GM18861 (cell line): ENCODE measurements around the gene MUSTN1.

Experiments
- ATAC-seq: cut with Tn5 transposase; IDR thresholded peaks from one replicate; pipeline ENCODE4 v1.9.1; 2021; ENCODE audit not compliant: unreplicated experiment

The MUSTN1 gene

DNA sequence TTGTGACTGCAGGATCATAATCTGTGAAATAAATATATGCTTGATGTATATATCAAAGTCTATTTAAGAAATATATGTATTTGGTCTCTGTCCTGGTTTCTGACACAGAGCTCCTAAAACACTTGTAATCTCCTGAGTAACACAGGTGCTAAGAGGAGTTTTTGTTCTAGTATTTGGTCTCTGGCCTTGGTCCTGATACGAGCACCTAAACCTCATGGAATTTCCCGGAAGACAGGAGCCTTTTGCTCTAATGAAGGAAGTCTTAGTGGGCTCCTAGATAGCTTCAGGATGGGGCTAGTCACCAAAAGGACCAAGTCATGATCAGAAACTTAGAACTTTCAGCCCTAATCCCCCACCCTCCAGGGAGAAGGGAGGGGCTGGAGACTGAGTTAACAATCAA, 19.2 kb upstream of the MUSTN1 start:
- ATAC-seq, result no peak

GRCh38 chr3:52852419-52852818, 17.6 kb upstream of the MUSTN1 start:
- no peak for ATAC-seq

DNA sequence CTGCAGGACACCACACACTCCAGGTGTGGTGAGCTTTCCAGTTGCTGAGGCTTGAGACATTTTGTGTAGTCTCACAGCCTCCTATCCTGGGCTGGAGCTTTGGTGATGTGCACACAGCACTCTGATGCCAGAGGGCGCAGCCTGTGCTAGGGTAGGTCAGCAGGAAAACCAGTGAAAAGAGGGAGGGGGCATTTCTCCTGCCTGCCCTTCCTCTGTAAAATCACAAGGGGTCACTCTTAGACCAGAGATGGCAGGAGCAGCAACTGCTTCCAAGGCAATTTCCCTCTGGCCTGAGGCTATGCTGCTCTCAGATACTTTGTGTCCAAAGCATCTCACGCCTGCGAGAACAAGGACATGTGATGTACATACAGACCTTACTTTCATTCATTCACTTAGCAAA, 16.5 kb upstream of the MUSTN1 start:
- ATAC-seq, result no peak

GRCh38 chr3:52849656-52850055, 14.8 kb upstream of the MUSTN1 start:
- no peak for ATAC-seq

- no peak for ATAC-seq
These were observed 13.8 kb upstream of the MUSTN1 start for GRCh38 chr3:52848617-52849016.

DNA sequence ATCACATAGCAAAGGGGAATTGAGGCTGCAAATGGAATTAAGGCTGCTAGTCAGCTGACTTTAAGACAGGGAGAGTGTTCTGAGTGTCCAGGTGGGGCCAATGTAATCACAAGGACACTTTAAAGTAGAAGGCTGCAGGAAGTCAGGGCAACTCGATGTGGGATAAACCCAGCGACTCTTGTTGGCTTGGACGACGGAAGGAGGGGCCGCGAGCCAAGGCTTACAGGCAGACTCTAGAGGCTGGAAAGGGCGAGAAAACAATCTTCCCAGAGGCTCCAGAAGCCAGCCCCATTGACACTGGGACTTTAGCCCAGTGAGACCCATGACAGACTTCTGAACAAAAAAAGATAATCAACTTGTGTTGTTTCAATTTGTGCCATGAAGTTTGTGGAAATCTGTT, 12.9 kb upstream of the MUSTN1 start:
- no peak for ATAC-seq

DNA sequence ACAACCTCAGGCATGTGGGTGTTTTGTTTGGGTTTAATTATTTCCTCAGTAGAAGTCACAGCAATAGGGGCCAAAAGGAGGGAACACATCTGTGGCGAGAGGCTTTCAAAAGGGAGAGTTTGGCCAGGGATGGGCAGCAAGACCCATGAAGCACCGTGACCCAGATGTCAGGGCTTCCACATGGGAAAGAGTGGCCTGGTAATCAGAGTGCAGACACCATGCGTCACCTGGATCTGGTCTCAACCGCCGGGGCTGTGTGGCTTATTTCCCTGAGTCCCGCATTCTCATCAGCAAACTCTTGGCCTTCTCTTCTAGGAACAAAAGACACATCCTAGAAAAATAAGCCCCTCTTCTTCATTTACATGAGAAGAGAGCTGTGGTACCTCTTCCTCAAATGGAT, 12.4 kb upstream of the MUSTN1 start:
- ATAC-seq, result no peak

DNA sequence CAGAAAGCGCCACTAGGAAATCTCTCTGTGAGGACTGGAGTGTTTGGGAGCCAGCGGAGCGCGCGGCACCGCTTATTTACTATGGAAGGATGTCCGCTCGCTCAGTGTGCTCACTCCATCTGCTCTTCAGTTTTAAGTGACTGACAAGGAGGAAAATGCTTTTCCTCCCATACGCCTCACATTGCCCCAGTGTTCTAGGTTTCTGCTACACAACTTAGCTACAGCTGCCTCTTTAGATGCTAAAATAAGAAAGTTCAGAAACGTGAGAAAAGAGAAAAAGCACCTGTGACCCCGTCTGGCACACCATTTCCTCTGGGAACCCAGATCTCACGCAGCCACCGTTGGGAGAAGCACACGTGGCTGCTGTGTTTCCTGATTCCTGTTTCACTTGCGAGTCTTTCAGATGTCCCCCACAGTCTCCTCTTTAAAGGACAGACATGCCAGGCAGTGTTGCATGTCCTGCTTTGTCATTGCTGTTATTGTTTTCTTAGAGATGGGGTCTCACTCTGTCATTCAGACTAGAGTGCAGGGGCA, 11.7 kb upstream of the MUSTN1 start:
- no peak for ATAC-seq

DNA sequence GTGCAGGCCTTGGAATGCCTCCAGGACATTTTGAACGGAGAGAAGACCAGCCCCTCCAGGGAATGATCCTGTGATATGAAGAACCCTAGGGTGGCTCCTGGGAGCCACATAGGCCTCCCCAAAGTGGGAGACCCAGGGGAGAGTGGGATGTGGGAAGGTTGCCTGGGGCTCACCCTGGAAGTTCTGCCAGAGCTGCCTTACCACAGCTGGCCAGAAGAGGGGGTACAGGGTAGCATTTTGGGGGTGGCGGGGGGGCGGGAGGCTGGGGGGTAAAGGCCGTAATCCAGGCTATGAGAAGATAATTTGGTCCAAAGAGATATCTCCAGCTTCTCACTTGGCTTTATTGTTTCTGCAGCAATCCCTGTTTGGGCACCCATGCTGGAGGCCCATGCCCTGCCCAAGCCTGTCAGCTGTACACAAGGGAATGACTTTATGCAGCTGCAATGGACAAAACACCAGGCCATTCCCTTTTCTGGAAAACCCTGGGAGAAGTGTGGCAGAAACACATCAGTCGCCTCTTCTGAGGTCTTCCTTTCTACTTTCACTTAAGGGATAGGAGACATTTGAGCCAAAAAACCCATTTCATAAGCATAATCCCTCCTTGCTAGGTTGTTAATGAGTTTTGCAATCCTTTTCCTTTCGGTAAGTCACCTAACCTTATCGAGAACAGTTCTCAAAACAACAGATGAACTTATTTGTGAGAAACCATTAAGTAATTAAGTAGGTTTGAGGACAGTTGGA, 11.0 kb upstream of the MUSTN1 start:
- ATAC-seq, result no peak

DNA sequence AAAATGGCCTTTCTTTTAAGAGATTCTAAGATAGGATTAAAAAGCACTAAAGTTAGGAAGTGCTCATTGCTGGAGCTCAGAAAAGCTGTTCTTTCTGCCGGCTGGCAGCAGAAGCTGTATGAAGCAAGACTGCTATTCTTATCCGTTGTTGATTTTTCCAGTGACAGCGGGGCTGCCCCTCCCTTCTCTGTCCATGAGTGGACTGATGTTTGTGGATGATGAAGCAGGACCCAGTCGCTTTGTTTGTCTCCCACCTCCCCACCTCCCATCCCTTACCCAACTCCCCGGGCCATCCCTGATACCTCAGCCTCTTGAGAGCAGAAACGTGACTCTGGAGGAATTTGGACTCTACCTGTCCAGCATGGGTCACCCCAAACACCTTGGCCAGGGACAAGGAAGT, 10.3 kb upstream of the MUSTN1 start:
- ATAC-seq, result no peak

DNA sequence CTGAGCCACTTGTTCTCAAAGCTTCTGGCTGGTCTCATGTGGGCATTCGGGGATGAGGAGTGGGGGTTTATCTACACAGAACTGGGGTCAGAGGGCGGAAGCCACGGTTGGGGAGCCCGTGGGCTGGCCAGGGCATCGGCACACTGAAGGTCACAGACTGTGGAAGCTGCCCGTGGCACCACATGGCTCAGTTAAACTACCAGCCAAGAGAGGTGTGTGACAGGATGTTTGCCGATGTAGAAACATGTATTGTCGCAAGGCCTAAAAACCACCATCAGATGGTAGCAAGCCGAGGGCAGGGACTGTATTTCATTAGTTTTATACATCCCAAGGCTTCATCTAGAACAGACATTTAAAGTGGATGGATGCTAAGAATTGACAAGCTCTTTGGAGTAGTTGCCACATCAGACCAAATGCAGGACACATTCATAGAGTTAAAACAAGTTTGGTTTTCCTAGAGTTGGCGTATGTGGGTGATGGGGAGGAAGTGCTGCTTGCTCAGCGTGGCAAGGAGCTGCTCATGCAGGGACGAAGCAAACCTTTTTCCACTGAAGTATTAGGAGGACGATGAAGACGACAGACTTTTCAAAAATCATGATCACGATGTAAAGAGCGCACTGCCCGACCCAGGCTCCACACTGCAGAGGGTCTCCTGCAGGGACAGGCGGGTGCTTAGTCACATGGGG, 9.6 kb upstream of the MUSTN1 start:
- ATAC-seq, result no peak

GRCh38 chr3:52843881-52844280, 9.1 kb upstream of the MUSTN1 start:
- ATAC-seq, result no peak

DNA sequence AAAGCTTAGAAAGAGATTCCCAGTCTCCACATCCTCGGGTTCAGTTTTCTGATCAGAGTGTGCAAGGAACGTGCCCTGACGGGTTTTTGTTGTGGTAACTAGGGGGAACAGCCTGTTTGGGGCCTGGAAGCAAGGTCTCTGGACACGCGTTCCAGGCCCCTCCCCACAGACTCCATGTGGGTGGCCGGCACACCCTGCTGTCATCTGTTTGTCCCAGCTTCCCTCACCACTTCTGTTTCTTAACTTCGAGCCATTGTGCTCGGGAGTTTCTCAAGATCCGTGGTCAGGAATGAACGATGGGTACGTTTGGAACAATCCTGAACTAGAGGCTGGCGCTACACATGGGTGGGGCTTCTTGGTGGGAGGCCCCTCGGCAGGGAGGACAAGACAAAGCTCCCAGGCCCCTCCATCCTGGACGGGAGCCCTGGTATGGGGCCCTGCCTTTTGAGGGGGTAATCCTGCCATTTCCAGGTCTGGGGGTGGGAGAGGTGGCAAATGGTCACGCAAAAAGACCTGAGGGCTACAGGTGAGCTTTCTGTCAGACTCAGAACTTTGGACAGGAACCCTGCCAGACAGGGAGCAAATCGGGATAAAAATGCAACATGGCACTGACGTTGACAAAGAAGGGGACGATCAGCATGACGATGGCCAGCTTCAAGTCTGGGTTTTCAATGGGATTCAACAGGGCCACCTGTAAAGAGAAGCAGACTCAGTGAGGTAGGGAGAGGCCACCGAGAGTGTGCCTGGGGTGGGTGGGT, 8.5 kb upstream of the MUSTN1 start:
- no peak for ATAC-seq

- ATAC-seq, result no peak
These were observed 7.6 kb upstream of the MUSTN1 start for GRCh38 chr3:52842424-52842823.

GRCh38 chr3:52841981-52842340, 7.1 kb upstream of the MUSTN1 start:
- ATAC-seq, result no peak

DNA sequence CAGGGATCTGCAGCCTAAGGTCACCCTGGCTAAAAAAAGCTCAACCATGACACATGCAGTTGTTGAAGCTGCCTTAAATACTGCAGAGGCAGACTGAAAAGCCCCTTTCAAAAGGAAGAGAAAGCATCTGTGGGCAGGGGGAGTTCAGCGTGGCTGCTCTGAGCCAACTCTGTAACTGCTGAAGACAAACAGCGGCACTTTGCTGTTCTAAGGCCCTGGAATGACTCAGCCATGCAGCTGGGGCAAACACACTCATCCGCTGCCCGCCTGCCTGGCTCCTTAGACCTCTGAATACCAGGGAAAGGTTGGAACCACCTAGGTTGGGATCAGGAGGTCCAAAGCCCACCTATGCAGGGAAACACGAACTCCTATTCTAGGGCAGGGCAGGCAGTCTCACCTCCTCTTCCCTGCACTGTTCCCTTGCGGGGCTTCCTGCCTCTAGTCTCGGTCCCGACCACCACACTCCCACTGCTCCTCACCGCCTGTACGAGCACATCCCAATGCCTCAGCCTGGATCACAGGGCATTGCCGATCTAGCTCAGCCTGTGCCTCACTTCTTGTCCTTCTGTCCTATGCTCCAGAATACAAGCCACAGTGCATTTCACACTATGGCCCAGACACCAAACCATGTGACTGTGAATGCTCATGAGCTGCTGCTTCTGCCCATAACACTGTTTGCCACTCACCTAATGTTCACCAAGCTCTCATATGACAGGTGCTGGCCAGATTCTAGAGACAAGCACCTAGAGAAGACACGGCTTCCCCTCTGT, 6.6 kb upstream of the MUSTN1 start:
- ATAC-seq, result no peak

- no peak for ATAC-seq
These were observed 5.2 kb upstream of the MUSTN1 start for GRCh38 chr3:52839892-52840545.

GRCh38 chr3:52839268-52839575, 4.4 kb upstream of the MUSTN1 start:
- no peak for ATAC-seq

DNA sequence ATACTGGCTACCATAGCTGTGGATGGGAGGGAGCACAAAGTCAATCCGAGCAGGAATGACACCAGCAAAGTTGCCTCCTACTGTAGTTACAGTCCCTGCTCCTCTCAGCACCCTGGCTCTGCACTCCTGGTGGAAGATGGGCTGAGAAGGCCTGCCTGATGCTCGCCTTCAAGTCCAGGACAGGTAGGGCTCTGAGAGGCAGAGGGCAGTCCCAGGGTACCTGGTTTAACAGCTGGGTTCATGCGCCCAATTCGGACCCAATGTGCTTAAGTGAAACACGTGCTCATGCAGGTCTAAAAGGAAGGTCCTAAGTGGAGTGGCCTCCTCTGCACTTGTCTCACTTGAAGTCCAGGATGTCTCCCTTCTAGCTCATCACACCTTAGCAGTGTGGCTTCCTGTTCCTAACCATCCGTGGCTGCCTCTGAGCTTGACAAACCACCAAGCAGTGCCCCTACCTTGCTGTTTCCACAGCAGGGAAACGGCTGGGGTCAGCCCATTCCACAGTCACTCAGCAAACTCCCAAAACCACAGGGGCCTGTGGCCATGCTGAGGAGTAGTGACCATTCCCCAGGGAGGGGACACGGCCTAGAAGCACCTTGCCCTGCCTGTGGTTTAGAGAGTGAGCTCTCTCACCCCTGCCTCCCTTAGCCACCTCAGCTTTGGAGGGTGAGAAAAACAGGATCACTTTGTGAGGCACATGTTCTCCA, 3.9 kb upstream of the MUSTN1 start:
- ATAC-seq, result no peak

GRCh38 chr3:52836986-52837385, 2.2 kb upstream of the MUSTN1 start:
- no peak for ATAC-seq
